Heart right ventricle (tissue), 16 donors: ENCODE results near the gene OBI1. TPM values are rescaled to one million over a fixed set of nuclear protein-coding genes. Genes with fewer than 3 reads are reported as not detected.
A peak's percentile ranks its signal among the peaks of the same experiment; 100 is the strongest.

Source experiments
- ATAC-seq, 8 donors: fragments of 200-7000 bp; cut with Tn5 transposase; one replicate each; pipeline ENCODE4 v1.9.1; 2020; ENCODE audit warnings: mild to moderate bottlenecking in 8 of 8, moderate library complexity in 8 of 8, moderate number of reproducible peaks in 1 of 8
- DNase-seq, 2 donors: peaks; one replicate each; pipeline ENCODE4 v3.0.0-alpha.2; 2020
- H3K27ac ChIP-seq, 10 donors: fragments of 200-600 bp; sonication (generic) in 2 of 10; one replicate each; pipeline versions ENCODE4 v1.5.0 to v1.8.0; 2020 to 2022; ENCODE audit warnings: mild to moderate bottlenecking in 3 of 10
- H3K27me3 ChIP-seq, 7 donors: fragments of 200-600 bp; one replicate each; pipeline ENCODE4 v1.8.0; 2021 to 2022; ENCODE audit warnings: mild to moderate bottlenecking in 2 of 7
- H3K36me3 ChIP-seq, 9 donors: fragments of 200-600 bp; sonication (generic) in 1 of 9; one replicate each; pipeline versions ENCODE4 v1.5.0 to v1.8.0; 2020 to 2022; ENCODE audit warnings: mild to moderate bottlenecking in 2 of 9
- H3K4me1 ChIP-seq, 9 donors: fragments of 200-600 bp; sonication (generic) in 1 of 9; one replicate each; pipeline versions ENCODE4 v1.5.0 to v1.8.0; 2020 to 2022; ENCODE audit warnings: mild to moderate bottlenecking in 4 of 9
- H3K4me3 ChIP-seq, 10 donors: fragments of 200-600 bp; sonication (generic) in 2 of 10; one replicate each; pipeline versions ENCODE4 v1.5.0 to v1.8.0; 2020 to 2022; ENCODE audit warnings: mild to moderate bottlenecking in 7 of 10, moderate library complexity in 2 of 10
- H3K9me3 ChIP-seq, 11 donors: fragments of 200-600 bp in 10 of 11; sonication (generic) in 2 of 11; one replicate each; pipeline versions ENCODE4 v1.5.0 to v1.8.0; 2013 to 2022; ENCODE audit warnings: mild to moderate bottlenecking in 2 of 11, control low read depth in 1 of 11, moderate library complexity in 1 of 11
- CTCF ChIP-seq, 9 donors: fragments of 200-600 bp; sonication (generic) in 2 of 9; IDR thresholded peaks; one replicate each; pipeline versions ENCODE4 v1.5.0 to v1.8.0; 2021 to 2022; ENCODE audit warnings: antibody characterized with exemption in 9 of 9, mild to moderate bottlenecking in 5 of 9, moderate library complexity in 1 of 9
- WGBS, 2 donors: extraction: QIAGEN DNeasy Blood & Tissue Kit; methylation state at CpG; one replicate each; pipeline ENCODE4 v1.1.7; 2013; ENCODE audit warnings: inconsistent platforms in 1 of 2; 5-methylcytosine and 5-hydroxymethylcytosine counted together
- intact Hi-C, 10 donors: fragments of 100-400 bp; cut with DNase I; formaldehyde crosslinking; loops; one replicate each; pipeline versions ENCODE4 v1.11.1 to v1.14.2; 2022
- polyA plus RNA-seq, 2 donors: library from polyadenylated mRNA; stranded (reverse); fragments of 200-250 nt; gene quantifications; one replicate each; pipeline ENCODE4 v1.2.3, GENCODE V29; 2013
- total RNA-seq, 10 donors: library from RNA; stranded (reverse); fragmentation: NEBNext Ultra II Directional in 3 of 10; extraction: Animal tissue kit (Norgen Biotek cat#: 25700) in 3 of 10; gene quantifications; one replicate each; pipeline versions ENCODE4 v1.2.1 to v1.2.4, GENCODE V29; 2021 to 2023
- donor health status: Arrhythmogenic right ventricular cardiomyopathy.
- donor health status: ischemic (EF 13 %, LVEDD 7.1; RV severe dilation, severe dysfunction).
- donor health status: healthy with polysubstance abuse.
- donor health status: DM: no; HTN: yes; CAD: no.
- donor health status: DM: no; HTN: no; CAD: no.
- donor health status: ischemic (EF 25% LVEDD 6.9; RV normal size, moderate dysfunction).
- donor health status: ischemic (EF 25% LVEDD 5.7; RV mildly dilated, moderate dysfunction).
- donor health status: healthy.
- donor health status: DM: yes; HTN: yes; CAD: no.
- donor health status: Ischemic cardiomyopathy.
- donor health status: ischemic (EF 35%, LVEDD 5.7; RV mildly dilated, moderate dysfunction).
- donor health status: nonischemic (EF 11% LVEDD 7.7; RV severe dilation, severe dysfunction).
- donor health status: DM: yes; HTN: yes; CAD: no.
- donor health status: PGD.
- donor health status: ischemic (EF 29% LVEDD 5.4; RV normal size, mild dysfunction).
- donor health status: nonischemic (EF 23%, LVEDD 6.1; RV moderate dilation, normal function).

Gene OBI1
- total and polyA plus RNA-seq, 12 donors = 2.8 to 12.3 (median 9.3) TPM

- TF ChIP-seq CTCF (IDR thresholded peaks at IDR 0.05) = no peak
- H3K36me3 ChIP-seq = peaks cover 0 to 12% (median 0%) of the 10 kb centered on the region in 9 donors
- ATAC-seq (peak in 5 of 8 donors; percentile 35 to 66 (median 46)), DNase-seq (no peak)
- peaks cover 25 to 80% (median 67%) of the 10 kb centered on the region in 7 donors for H3K27me3 ChIP-seq
- intact Hi-C loops = loop anchor here in 4 of 10 donors (5.0 to 10.0 kb wide), 4 partner anchors 38 to 63 kb away; partner anchors contain the start of gene OBI1 (in 2 of the 4)
- no peaks in the 10 kb centered on the region for H3K9me3 ChIP-seq
- no peak overlapping the region for H3K27ac ChIP-seq
- WGBS, 2 donors = 22 to 26% methylated on average over 33 of the region's 33 CpGs
- peak overlapping the region; percentile 31 to 62 (median 54) for H3K4me3 ChIP-seq
- peaks cover 4 to 36% (median 30%) of the 10 kb centered on the region in 9 donors for H3K4me1 ChIP-seq
Measured at GRCh38 chr13:78609464-78610205, 49.3 kb downstream of the OBI1 start.

GRCh38 chr13:78608688-78609463 lies 50.1 kb downstream of the OBI1 start:
- Histone ChIP-seq H3K4me3 (peak overlapping the region; percentile 31 to 62 (median 54)), H3K9me3 (no peaks in the 10 kb centered on the region), H3K27ac (no peak overlapping the region), H3K4me1 (peaks cover 4 to 37% (median 32%) of the 10 kb centered on the region in 9 donors), H3K36me3 (peaks cover 0 to 5% (median 0%) of the 10 kb centered on the region in 9 donors), H3K27me3 (peaks cover 25 to 87% (median 73%) of the 10 kb centered on the region in 7 donors)
- ATAC-seq (peak in 4 of 8 donors; percentile 36 to 61 (median 42)), DNase-seq (no peak)
- 1 to 2% methylated on average over 54 of the region's 54 CpGs for WGBS, 2 donors
- intact Hi-C loops = loop anchor here in 3 of 10 donors (5.0 to 10.0 kb wide), 3 partner anchors 46 to 63 kb away; partner anchors contain the start of gene OBI1 (in 2 of the 3)
- no peak for TF ChIP-seq CTCF (IDR thresholded peaks at IDR 0.05)

GRCh38 chr13:78608252-78608687 lies 50.7 kb downstream of the OBI1 start:
- no peak for ATAC-seq

More at GRCh38 chr13:78608252-78608687, 50.7 kb downstream of the OBI1 start:
- peaks cover 4 to 42% (median 36%) of the 10 kb centered on the region in 9 donors for H3K4me1 ChIP-seq
- WGBS, 2 donors = 12 to 15% methylated on average over 15 of the region's 15 CpGs
- intact Hi-C loops = loop anchor here in 3 of 10 donors (5.0 to 10.0 kb wide), 3 partner anchors 47 to 64 kb away; partner anchors contain the start of gene OBI1 (in 2 of the 3)
- no peak overlapping the region for H3K27ac ChIP-seq
- no peak for DNase-seq
- no peak for TF ChIP-seq CTCF (IDR thresholded peaks at IDR 0.05)
- H3K27me3 ChIP-seq = peaks cover 30 to 94% (median 79%) of the 10 kb centered on the region in 7 donors
- H3K9me3 ChIP-seq = no peaks in the 10 kb centered on the region
- H3K4me3 ChIP-seq = peak overlapping the region in 9 of 10 donors; percentile 31 to 62 (median 55)
- H3K36me3 ChIP-seq = no peaks in the 10 kb centered on the region
